ENCODE data around the gene THSD7B.

The THSD7B gene

GRCh38 chr2:137208431-137208891, 443.1 kb downstream of the THSD7B start:
- DNase-seq, result no peak

DNA sequence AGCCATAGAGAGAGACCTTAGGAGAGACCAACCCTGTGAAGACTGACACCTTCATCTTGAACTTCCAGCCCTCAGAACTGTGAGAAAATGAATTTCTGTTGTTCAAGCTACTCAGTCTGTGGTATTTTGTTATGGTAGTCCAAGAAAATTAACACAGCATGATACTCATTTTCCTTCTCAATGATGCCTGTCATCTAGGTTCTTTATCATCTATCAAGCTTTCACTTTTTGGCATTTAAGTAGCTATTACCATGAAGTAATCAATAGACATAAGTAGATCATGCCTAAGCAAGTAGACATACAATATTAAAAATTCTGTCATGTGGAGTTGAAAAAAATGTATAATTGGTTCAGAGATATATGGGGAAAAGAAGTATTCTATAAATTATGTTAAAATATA, 444.7 kb downstream of the THSD7B start:
- DNase-seq, result no peak

GRCh38 chr2:137211761-137212160, 446.4 kb downstream of the THSD7B start:
- DNase-seq, result no peak

GRCh38 chr2:137220438-137220993, 455.2 kb downstream of the THSD7B start:
- DNase-seq, result no peak

DNA sequence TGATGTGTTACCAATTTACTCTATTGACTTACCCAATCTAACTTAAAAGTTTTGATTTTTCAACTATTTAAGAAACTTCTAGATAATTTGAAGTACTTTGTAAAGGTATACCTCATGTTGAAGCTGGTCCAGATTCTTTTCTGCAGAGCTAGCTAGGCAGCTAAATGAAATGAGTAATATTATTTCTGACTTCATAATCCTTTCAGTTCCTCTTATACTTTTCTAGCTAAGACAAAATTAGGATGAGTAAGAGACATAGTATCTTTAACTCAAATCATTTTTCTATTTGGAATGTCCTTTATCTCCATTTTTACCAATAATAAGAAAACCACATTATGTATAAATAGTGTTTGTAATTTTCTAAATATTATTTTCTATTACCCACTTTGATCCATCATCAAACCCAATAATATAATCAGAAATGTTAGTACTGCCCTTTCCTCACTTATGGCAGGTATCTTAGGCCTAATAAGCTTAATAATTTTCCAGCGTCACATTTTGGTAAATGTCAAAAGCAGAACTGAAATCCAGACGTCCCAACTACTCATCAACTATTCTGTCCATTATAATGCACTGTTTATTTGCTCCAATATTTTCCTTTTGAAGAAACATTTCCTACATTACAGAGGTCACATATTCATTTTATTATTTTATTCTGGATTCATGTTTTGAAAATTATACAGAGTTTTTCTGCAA, 456.6 kb downstream of the THSD7B start:
- DNase-seq, result no peak

DNA sequence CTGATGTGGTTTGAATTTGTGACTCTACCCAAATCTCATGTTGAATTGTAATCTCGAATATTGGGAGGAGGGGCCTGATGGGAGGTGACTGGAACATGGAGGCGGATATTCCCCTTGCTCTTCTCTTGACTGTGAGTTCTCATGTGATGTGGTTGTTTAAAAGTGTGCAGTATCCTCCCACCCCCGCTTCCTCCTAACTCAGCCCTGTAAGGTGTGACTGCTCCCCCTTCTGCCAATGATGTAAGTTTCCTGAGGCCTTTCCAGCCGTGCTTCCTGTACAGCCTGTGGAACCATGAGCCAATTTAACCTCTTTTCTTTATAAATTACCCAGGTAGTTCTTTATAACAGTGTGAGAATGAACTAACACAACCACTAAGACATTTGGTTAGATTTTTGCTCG, 458.4 kb downstream of the THSD7B start:
- DNase-seq, result no peak

- DNase-seq, result no peak
Measured at GRCh38 chr2:137228566-137228965, 463.2 kb downstream of the THSD7B start.

DNA sequence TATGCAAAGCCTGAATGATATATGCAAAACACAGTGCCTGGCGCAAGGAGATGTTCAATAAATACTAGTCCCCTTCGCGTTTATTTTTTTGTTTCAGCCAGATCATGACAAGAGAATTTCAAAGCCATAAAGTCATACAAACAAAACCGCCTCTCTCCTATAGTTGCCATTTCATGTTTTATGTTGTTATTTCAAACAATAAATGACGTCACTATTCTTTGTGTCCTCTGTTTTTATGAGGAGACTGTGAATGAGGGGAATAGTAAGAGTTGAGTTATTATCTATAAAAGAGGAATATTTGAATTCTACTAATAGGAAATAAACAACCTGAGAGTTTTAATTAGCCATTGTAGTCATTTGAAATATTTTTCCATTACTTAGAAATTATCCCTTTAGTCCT, 464.5 kb downstream of the THSD7B start:
- DNase-seq, result no peak

DNA sequence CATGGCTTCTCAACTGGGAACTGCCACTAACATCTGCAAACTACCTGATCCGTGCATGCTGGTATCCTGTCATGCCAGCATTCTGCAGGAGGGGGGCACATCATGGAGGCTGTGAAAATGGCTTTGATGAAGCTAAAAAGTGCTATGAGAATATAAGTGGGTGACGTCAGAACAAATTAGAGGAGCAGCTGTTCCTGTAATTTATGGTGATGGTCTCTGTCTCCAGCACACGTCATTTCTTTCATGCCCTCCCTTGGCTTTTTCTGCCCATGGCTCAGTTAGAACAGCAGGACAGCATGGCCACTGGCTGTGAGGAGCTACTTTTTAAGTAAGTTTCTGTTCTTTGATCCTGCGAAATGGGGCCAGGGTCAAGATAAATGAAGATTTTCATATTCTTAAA, 466.3 kb downstream of the THSD7B start:
- DNase-seq, result no peak

GRCh38 chr2:137232076-137232475, 466.7 kb downstream of the THSD7B start:
- no peak for DNase-seq

- DNase-seq, result no peak
Measured at GRCh38 chr2:137233091-137233490, 467.7 kb downstream of the THSD7B start.

DNA sequence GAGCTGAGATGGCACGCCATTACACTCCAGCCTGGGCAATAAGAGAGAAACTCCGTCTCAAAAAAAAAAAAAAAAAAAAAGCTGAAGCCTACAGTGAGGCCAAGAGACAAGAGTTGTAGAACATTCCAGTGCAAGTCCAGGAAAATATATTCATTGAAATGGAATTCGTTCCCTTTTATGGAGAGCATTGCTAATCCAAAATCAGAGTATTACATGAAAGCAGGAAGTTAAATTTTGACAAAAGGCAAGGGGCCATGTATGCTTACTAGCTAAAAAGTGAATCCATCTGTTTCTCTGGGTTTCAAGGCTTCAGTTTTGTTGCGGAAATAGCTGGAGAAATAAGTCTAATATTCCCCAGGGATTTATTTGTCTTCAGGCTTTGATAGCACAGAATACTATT, 471.7 kb downstream of the THSD7B start:
- no peak for DNase-seq

GRCh38 chr2:137238065-137238464, 472.7 kb downstream of the THSD7B start:
- DNase-seq, result no peak

- no peak for DNase-seq
Measured at GRCh38 chr2:137249463-137250130, 484.3 kb downstream of the THSD7B start.

DNA sequence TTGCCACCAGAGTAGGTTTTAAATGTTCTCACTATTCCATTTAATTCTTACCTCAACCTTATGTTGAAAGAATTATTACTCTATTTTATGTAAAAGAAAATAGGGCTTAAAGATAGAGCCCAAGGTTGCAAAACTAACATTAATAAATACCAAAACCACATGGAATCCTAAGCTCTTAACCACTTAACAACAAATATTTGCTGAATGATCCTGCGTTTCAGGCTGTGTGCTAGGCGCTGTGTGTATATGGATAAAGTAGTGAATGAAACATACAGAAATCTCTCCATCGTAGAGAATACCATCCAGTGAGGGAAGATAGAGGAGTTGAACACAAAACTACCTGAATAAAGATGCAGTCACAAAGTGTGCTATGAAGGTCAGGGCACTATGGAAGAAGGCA, 485.1 kb downstream of the THSD7B start:
- DNase-seq, result no peak

DNA sequence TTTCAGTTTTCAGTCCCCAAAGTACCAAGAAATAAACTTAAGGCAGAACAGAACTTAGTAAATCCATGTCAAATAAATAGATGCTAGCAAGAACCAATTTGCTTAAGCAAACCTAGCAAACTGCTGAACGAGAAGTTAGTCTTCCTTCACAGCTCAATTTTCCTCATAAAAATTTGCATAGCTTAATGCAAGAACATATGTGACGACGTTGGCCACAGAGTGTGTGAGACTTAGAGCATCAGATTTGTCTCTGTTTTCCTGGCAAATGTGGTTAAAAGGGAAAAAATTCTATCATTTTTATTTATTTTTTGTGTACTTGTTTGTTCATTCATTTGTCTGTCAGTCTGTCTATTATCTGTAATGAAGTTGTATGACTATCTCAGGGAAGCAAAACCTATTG, 485.7 kb downstream of the THSD7B start:
- DNase-seq, result no peak

DNA sequence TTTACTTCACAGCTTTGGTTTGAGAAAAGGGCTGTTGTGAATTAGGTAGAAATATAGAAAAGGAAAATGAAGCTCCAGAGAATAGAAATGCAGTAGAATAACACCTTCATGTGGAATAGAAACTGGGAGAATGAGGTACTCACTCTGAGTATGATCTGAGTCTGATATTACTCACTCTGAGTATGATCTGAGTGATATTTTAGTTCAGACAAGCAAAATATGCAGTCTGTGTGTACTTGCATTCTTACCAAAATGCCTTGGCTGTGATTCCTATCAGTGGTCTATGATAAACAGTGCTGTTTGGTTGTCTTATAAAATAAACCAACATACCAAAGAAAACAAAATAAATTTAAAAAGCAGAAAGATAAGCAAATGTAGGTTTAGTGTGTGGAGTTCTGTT, 487.6 kb downstream of the THSD7B start:
- DNase-seq, result no peak

DNA sequence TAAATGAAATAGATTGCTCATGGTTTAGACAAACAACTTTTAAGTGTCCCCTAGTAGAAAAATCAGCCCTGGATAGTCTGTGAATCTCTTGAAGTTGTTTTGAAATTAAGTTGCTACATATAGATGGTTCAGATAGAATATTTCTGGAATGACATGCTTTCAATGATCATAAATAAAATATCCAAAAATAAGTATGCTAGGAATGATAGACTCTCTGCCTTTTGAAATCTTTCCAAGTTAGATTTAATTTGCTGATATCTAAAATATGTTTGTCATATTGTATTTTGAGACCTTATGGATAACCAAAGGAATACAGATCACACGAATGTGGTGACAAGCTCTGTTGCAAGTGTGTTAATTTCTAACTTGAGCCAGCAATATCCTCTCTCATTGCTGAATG, 488.7 kb downstream of the THSD7B start:
- no peak for DNase-seq

- DNase-seq, result no peak
Measured at GRCh38 chr2:137255345-137255744, 490.0 kb downstream of the THSD7B start.

DNA sequence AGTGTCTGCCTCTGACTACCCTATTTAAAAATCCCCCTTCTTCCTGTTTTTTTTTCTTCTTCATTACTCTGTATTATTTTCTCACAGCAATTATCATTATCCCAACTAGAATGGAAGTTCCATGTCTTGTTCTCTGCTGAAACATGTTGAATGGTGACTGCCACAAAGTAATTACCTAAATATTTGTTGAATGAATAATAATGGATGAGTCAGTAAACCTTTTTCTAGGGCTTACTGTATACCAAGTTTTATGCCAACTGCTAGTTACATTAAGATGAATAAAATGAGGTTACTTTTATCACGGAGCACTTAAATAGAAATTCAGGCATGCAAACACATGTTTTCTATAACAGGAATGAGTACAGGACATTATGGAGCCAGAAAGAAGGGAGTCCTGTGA, 490.6 kb downstream of the THSD7B start:
- no peak for DNase-seq

- DNase-seq, result no peak
Measured at GRCh38 chr2:137261881-137262585, 496.7 kb downstream of the THSD7B start.

DNA sequence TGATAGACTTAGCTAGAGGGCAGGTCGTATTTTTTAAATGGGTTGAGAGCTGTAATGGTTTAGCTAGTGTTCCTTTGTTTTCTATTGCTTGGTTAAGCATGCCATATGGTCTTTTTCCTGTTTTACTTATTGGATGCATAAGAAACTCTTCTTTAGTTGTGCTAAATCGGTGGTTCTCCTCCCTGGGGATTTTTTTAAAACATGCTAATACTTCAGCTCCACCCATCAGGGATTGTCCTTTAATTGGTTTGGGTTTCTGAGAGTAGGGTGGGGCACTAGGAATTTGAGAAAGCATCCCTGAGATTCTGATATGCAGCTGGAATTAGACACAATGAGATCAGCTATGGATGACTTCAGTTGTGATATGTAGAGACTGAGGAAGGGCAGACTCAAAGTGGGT, 497.2 kb downstream of the THSD7B start:
- DNase-seq, result no peak

DNA sequence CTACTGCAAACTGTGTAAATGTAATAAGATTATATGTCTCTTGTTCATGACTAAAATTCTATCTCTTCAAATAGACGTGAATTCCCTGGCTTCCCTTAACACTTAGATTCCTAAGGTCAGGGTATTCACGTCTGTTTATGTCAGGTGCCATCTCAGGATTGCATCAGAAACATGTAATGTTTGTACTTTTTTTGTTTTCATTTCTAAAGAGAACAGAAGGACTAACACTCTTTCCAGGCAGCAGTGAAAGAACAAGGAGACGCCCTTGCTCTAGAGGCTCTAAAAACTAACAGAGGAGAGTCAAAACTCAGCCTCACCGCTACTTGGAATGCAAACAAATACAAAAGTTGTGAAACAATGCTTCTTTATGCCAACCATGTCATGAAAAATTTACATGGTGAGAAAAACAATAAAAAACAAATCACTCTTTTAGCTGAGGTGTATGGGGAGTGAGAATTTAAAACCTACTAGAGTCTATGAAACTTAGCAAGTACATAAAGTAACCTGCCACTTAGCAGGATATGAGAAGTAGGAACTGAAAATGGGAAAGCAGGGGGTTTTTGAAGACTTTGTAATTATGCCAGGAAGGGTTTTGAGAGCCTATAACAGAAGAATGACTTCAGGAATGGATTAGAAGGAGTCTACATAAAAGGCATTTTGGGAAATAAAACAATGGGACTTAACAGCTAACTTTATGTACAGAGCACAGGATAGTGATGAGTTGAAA, 522.7 kb downstream of the THSD7B start:
- no peak for DNase-seq
